Measurements from ENCODE around the gene SEM1.

- TF ChIP-seq CTCF (IDR thresholded peaks at IDR 0.05): no peak
- TF ChIP-seq FOXP1 (CRISPR knock-in tag; IDR thresholded peaks at IDR 0.05; ENCODE audit: borderline replicate concordance): no peak
- no peak for TF ChIP-seq IRF2 (CRISPR knock-in tag; IDR thresholded peaks at IDR 0.05; ENCODE audit: borderline replicate concordance, low read depth)
- TF ChIP-seq PRRX2 (CRISPR knock-in tag; IDR thresholded peaks at IDR 0.05): no peak
- TF ChIP-seq KAT7 (CRISPR knock-in tag; IDR thresholded peaks at IDR 0.05; ENCODE audit: borderline replicate concordance): no peak
- no peak for TF ChIP-seq ZNF263 (CRISPR knock-in tag; IDR thresholded peaks at IDR 0.05; ENCODE audit: low read depth)
- no peak for TF ChIP-seq CDX4 (CRISPR knock-in tag; IDR thresholded peaks at IDR 0.05; ENCODE audit: borderline replicate concordance)
- no peak for TF ChIP-seq HMGA2 (CRISPR knock-in tag; IDR thresholded peaks at IDR 0.05)
- no peak for TF ChIP-seq MAX (CRISPR knock-in tag; IDR thresholded peaks at IDR 0.05)
These were observed 30.0 kb upstream of the SEM1 start for GRCh38 chr7:96739609-96740008.

Measured in WTC11 (cell line).